GM12801 (cell line): Measurements from ENCODE around the gene CEP89.

Experiments used
- TF ChIP-seq, protein P1 (sequence below): IDR thresholded peaks from one replicate; pipeline ENCODE4 v1.5.1; 2011; ENCODE audit warnings: control low read depth; ENCODE audit not compliant: insufficient read length; ENCODE audit errors: extremely low read depth

Gene CEP89

DNA sequence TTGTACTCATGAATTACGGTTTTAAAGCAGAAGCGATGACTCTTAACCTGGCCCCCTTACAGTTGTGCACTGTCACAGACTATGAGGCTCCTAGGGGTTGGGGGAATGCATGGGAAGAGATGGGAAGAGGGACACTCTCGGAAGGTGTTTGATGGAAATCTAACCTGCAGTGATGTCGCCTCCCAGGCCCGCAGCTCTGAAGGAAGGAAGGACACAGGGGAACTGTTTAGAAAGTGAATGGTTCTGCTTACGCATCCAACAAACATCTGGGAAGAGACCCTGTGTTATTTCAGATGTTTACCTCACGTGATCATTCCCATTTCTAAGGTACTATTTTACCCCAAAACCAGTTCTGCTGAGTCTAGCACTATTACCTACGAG lies 54.2 kb downstream of the CEP89 start:
- TF ChIP-seq, protein P1, sequence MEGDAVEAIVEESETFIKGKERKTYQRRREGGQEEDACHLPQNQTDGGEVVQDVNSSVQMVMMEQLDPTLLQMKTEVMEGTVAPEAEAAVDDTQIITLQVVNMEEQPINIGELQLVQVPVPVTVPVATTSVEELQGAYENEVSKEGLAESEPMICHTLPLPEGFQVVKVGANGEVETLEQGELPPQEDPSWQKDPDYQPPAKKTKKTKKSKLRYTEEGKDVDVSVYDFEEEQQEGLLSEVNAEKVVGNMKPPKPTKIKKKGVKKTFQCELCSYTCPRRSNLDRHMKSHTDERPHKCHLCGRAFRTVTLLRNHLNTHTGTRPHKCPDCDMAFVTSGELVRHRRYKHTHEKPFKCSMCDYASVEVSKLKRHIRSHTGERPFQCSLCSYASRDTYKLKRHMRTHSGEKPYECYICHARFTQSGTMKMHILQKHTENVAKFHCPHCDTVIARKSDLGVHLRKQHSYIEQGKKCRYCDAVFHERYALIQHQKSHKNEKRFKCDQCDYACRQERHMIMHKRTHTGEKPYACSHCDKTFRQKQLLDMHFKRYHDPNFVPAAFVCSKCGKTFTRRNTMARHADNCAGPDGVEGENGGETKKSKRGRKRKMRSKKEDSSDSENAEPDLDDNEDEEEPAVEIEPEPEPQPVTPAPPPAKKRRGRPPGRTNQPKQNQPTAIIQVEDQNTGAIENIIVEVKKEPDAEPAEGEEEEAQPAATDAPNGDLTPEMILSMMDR = no peak

GRCh38 chr19:32916969-32917615 lies 54.7 kb downstream of the CEP89 start:
- TF ChIP-seq, protein P1 = no peak

DNA sequence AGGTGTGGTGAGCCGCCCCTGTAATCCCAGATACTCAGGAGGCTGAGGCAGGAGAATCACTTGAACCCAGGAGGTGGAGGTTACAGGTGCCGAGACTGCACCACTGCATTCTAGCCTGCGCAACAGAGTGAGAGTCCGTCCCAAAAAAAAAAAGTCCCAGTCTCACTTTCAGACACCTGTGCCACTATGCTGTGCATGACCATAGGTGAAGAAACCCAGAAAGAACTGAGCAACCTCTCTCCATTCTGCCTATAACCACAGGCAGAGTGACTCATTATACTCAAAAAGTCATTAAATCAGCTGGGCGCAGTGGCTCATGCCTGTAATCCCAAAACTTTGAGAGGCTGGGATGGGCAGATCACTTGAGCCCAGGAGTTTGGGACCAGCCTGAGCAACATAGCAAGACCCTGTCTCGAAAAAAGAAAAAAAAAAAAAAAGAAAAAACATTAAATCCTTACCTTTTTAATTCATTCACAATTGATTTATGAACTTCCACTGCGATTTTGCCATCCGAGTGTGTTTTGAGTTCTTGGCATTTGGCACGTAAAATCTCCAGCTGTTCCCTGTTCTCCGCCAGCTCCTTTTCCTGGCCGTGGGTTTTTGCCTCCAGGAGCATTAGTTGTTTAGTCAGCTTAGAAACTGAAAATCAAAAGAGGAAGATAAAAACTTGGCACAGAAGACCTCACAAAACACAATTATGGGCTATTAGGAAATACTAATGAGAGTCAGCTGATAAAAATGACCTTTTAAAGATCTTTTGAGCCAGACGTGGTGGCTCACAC lies 56.7 kb downstream of the CEP89 start:
- TF ChIP-seq, protein P1 = no peak

- TF ChIP-seq, protein P1 = no peak
Observed at GRCh38 chr19:32911467-32911866, 60.3 kb downstream of the CEP89 start.

DNA sequence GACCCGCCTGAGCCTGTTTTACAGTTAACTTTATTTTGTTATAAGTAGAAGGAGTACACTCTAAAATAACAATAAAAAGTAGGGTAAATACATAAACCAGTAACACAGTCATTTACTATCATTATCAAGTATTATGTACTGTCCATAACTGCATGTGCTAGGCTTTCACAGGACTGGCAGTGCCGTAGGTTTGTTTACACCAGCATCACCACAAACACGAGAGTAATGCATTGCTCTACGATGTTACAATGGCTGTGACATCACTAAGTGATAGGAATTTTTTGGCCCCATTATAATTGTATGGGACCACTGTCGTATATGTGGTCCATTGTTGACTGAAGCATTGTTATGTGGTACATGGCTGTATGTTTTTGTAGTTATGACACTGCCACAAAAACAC lies 60.9 kb downstream of the CEP89 start:
- TF ChIP-seq, protein P1 = no peak

DNA sequence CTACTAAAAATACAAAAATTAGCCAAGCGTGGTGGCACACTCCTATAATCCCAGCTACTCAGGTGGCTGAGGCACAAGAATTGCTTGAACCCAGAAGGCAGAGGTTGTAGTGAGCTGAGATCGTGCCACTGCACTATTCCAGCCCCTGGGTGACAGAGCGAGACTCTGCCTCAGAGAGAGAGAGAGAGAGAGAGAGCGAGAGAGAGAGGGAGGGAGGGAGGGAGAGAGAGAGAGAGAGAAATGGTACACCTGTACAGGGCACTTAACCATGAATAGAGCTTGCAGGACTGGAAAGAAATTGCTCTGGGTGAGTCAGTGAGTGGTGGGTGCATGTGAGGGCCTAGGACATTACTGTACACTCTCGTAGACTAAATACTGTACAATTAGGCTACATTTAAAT lies 61.7 kb downstream of the CEP89 start:
- TF ChIP-seq, protein P1 = no peak

DNA sequence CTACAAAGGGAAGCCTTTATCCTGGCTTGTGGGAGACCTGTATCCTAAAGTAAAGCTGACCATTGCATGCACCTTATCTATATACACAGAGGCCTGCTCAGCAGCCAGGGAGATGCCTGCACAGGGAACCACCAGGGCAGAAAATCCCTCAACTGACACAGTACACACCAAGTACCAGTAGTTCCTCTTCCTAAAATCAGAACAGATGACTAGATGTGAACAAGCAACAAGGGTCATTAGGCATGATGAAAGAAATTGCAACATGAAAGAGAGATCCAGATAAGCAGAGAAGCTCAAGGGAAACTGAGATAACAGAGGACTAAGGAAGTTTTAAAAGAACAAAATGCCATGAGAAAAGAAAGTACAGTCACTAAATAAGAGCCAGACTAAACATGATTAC lies 62.5 kb downstream of the CEP89 start:
- TF ChIP-seq, protein P1 = no peak
